Renal pelvis (tissue), 4 donors: ENCODE data around the gene PHYKPL. TPM values are rescaled to one million over a fixed set of nuclear protein-coding genes. Genes with fewer than 3 reads are reported as not detected.

Source experiments
- DNase-seq: peaks from one replicate; pipeline ENCODE4 v3.0.0-alpha.2; 2013
- polyA plus RNA-seq, 3 donors: library from polyadenylated mRNA; unstranded; fragments of 120-200 nt; gene quantifications; one replicate each; pipeline ENCODE4 v1.2.1, GENCODE V29; 2013; ENCODE audit not compliant: insufficient read length in 3 of 3

PHYKPL gene
- polyA plus RNA-seq, 3 donors = 62.8 to 140 (median 124) TPM

- no peak for DNase-seq
Measured at GRCh38 chr5:178225174-178225573, 7.4 kb downstream of the PHYKPL start.

DNA sequence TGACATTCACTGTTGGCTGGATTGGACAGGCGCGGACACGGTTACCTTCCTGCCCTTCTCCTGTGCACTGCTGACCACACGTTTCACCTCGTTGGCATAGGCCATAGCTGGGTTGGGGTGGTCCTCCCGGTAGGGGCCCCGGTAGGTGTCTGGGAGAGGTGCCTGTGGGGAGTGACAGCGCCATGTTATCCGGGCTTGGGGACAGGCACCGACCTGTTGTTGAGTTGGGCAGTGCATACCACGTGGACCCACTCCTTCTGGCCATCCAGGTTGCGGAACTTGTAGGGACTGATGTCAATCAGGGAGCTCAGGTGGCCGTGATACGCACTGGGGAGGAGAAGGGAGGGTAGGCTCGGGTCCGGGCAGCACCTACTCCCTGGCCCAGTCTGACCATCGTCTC is 8.2 kb downstream of the PHYKPL start:
- no peak for DNase-seq

GRCh38 chr5:178223828-178224335 is 8.7 kb downstream of the PHYKPL start:
- peak; percentile 46 for DNase-seq

DNA sequence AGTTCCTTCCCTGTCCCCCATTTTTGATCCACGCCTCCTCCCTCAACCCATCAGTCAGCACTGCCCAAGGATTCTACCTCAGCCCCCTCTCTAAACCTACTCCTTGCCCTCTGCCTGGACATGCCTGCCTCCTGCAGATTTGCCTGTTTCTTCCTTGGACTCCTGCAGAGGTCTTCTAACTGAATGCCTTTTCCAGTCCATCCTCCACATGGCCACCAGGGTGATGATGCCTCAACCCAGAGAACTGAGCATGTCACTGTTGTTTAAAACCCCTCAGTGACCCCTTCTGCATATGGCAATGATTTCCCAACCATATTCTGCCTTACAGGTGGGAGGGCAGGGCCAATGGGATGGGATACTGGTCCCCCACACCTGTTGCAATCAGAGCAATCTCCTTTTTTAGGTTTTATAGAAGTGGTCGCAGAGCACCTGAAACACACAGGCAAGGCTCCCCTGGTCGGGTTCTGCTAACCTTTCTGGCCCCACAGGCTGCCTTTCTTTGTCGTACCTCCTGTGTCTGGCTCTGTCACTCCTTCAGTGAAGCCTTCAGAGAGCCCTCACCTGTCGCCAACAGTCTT is 9.3 kb downstream of the PHYKPL start:
- no peak for DNase-seq

GRCh38 chr5:178222292-178222691 is 10.3 kb downstream of the PHYKPL start:
- DNase-seq = no peak

DNA sequence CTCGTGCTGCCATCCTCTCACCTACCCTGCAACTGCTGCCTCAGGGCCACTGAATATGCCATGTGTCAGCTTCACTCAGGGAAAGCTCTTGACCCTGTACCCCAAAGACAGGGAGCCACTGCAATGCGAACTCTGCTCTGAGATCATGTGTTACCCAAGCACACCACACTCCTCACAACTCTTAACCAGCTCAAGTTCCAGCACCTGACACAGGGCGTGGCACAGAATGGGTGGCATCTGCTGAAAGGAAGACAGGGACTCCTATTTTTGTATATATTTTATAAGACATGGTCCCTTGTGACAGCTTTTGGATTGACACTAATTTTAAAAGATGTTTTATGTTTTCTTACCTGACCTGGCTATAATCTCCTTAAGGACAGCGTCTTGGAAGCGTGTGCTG is 10.7 kb downstream of the PHYKPL start:
- DNase-seq = no peak

DNA sequence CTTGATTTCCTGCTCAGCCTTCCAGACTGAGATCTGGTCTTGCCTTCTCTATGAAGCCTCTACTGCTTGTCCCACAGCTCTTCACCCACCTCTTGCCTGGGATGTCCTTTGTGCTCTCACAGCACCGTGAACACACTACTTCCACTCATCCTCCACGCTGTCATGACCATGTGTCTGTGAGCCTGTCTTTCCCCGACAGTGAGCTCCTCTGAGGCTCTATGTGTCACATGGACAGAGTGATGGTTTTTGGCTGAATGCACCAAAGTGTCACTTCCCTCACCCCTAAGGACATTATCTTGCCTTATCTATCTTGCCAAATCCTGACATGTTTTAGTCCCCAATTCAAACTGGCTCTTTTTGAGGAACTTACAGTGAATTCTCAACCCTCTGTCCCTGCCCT is 11.3 kb downstream of the PHYKPL start:
- no peak for DNase-seq

GRCh38 chr5:178218827-178219226 is 13.8 kb downstream of the PHYKPL start:
- DNase-seq = no peak

DNA sequence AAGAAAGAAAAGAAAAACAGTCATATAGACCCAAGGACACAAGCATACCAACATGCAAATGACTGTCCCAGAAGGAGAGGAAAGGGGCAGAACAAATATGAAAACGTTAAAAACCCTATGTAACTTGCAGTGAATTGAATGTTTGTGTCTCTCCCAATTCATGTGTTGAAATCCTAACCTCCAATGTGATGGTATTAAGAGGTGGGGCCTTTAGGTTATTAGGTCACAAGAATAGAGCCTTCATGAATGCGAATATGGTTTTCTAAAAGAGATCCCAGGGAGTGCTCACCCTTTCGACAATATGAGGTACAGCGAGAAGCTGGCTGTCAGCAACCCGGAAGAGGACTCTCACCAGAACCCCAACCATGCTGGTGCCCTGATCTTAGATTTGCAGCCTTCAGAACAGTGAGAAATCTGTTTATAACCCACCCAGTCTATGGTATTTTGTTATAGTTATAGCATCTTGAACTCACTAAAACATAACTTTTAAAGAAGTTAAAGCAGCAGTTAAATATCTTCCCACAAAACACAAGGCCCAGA is 14.3 kb downstream of the PHYKPL start:
- no peak for DNase-seq

GRCh38 chr5:178216779-178217178 is 15.8 kb downstream of the PHYKPL start:
- no peak for DNase-seq

DNA sequence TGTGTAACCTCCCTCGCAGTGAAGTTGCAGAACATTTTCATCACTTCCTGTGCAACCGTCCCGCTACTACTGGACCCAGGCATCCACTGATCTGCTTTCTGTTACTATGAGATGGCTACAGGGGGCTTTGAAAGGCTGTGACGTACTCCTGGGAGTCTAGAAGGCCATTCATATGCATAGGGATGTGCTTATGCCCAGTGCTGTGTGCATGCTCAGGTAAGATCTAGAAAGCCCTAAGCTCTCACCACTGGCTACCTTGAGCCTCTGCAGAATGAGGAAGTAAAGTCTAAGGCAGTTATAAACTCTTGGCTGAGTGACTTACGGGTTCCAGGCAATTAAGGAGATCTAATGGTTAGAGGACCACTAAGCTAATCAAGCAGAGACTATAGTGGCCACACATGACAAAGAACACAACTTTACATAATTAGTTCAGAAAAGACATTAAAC is 16.5 kb downstream of the PHYKPL start:
- no peak for DNase-seq

- DNase-seq = no peak
Measured at GRCh38 chr5:178215280-178216002, 17.2 kb downstream of the PHYKPL start.

GRCh38 chr5:178214160-178214803 is 18.3 kb downstream of the PHYKPL start:
- DNase-seq = no peak

DNA sequence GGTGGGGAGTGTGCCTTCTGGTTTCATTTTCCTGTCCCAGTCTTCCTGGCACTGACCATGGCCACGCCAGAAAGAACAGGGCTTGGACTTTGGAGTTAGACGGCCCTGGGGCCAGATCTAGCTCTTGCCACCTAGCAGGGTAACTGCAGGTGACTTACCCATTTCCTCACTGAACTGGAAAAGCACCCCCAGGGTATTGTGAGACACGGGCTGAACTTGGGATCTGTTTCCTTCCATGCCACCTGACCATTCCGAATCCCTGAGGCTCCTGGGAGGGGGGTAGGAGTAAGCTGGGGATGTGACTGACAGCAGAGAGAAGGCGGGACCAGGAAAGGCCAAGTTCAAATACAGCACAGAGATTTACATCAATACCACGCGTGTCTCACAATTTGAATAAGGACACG is 18.9 kb downstream of the PHYKPL start:
- DNase-seq = no peak

DNA sequence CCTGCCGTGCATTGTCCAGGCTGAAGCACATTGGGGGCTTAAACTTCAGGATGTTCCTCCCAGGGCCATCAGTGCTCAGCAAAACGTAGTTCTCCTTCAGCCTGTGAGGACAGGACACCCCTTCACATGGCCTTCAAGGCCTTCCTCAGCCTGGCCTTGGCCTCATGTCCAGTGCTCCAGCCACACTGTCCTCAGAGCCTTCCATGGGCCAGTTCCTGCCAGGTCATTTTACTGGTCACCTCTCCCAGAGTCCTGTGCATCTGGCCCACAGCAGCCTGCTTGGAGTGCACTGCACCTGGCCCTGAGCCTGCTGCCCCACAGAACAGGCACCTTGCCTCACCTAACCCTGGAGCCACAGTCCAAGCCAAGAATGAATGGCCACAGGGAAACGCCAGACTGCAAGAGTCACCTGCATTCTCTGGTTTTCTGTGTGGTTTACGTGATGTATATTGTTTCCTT is 19.6 kb downstream of the PHYKPL start:
- DNase-seq = no peak

GRCh38 chr5:178212241-178213002 is 20.2 kb downstream of the PHYKPL start:
- no peak for DNase-seq

GRCh38 chr5:178211095-178212048 is 21.2 kb downstream of the PHYKPL start:
- no peak for DNase-seq

DNA sequence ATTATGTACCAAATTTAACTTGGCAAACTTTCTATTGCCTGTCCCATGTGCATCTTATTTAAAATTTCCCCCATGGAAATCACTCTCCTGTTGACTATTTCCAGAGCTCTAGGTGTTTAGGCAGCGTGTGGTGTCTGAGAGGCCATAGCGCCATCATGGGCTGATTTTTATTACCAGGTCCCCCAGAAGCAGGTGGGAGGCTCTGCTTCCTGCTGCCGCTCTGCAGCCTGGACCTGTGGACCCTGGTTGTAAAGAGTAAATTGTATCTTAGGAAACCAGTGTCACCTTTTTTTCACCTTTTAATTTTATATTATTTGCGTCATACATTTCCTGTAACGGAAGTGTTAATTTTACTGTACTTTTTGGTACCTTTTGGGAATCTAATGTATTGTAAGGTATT is 21.9 kb downstream of the PHYKPL start:
- DNase-seq = no peak

DNA sequence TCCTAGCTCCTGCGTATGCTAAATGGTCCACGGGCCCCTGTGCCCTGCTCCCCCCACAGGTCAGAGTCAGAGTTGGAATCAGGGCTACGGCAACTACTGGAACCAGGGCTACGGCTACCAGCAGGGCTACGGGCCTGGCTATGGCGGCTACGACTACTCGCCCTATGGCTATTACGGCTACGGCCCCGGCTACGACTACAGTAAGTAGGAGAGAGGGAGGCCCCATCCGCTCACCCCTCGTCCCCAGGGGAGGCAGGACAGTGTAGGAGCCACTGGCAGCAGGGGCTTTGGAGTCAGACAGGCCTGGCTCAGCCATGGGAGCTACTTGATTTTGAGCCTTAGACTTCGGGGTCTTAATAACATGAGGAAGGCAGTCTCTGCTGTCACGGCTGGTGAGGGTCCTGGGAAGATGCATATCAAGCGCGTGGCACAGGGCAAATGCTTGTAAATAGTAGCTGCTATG is 22.5 kb downstream of the PHYKPL start:
- DNase-seq = no peak

DNA sequence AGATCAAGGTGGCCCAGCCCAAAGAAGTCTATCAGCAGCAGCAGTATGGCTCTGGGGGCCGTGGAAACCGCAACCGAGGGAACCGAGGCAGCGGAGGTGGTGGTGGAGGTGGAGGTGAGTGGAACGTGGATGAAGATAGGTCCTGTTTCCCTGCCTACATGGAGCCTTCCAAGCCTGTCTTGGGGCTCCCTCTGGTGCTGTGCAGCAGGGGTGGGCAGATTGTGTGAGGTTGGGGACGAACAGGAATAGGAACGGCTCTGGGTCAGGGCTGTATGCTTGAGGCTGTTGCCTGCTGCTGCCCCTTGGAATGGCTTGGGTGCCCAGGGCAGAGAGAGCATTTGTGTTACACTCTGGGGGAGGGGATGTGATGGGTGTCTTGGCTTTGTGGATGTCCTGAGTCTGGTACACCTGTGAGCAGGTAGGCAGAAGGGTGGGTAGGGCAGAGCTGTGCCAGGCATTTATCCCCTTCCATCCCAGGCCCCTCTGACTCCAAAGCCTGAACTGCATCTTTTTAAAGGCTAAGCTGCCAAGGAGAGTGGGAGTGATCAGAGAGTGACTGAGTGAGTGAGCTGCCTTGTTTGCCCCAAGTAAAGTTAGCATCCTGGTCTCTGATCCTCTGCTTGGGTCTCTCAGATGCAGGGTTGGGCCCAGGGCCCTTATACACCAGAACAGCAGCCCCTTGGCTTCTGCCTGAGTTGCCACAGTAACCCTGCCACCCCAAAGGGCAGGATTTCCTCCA is 23.1 kb downstream of the PHYKPL start:
- DNase-seq = no peak
